ENCODE measurements around the gene TMEM244.
"Not testable (repeated sequence)": the region's sequence is repeated elsewhere in the genome, so short reads cannot be mapped to it uniquely, and the experiment has no call there.

TMEM244 gene

DNA sequence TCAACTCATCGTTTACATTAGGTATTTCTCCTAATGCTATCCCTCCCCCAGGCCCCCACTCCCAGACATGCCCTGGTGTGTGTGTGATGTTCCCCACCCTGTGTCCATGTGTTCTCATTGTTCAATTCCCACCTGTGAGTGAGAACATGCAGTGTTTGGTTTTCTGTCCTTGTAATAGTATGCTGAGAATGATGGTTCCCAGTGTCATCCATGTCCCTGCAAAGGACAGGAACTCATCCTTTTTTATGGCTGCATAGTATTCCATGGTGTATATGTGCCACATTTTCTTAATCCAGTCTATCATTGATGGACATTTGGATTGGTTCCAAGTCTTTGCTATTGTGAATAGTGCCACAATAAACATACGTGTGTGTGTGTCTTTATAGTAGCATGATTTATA is 54.0 kb downstream of the TMEM244 start:
- DNase-seq = not testable (repeated sequence)

DNA sequence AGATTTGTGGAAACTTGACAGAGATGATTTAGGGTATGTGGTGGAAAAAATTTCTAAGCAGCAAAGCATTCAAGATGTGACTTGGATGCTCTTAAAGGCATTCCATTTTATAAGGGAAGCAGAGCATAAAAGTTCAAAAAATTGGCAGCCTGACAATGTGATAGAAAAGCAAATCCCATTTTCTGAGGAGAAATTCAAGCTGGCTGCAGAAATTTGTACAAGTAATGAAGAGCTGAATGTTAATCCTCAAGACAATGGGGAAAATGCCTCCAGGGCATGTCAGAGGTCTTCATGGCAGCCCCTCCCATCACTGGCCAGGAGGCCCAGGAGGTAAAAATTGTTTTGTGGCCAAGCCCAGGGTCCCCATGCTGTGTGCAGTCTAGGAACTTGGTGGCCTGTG is 58.2 kb downstream of the TMEM244 start:
- not testable (repeated sequence) for DNase-seq

DNA sequence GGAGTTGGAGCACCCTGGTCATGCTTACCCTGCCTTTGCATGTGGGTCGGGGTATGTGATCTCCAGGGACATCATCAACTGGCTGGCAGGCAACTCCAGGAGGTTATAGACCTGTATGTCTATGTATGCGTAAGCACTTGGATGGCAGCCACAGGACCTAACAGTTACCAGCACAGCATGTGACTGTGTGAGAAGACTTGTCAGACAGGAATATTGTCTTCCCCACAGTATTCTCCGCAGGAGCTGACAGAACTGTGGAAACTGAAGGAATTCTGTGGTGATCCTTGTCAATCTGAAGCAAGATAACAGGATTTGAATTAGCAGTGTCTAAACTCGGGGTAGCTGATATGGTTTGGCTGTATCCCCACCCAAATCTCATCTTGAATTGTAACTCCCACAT is 59.2 kb downstream of the TMEM244 start:
- no peak for DNase-seq

DNA sequence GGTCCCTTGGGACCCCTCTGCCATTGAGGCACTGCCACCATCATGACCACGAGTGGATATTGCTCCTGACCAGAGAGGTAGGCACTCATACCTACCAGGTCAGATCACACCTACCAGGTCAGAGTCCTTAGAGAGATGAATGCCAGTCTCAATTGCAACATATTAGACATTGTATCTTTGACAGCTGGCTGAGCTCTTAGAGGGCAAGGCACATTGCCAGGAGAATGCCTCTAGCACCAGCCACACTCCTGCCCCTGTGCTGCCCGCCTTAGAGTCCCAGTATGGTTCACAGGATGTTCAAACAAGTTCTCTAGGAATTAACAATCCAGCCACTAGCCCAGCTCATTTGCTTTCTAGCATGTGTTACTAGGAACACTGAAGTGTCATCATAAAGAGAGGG is 65.9 kb downstream of the TMEM244 start:
- DNase-seq = no peak

DNA sequence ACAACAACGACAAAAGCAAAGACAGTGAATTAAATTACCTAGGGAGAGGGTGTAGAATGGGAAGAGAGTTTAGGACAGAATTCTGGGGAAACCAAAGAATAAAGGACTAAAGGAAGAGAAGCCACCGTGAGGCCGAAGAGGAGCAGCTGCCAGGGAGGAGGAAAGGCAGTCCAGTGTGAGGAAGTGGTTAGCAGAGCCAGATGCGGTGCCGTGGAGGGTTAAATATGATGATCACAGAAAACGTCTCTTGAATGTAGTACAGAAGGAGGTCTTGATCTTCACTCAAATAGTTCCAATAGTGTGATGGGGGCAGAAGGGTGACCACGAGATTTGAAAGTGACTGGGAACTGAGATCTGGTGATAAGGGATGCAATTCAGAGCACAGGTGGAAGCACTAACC is 67.7 kb downstream of the TMEM244 start:
- no peak for DNase-seq

DNA sequence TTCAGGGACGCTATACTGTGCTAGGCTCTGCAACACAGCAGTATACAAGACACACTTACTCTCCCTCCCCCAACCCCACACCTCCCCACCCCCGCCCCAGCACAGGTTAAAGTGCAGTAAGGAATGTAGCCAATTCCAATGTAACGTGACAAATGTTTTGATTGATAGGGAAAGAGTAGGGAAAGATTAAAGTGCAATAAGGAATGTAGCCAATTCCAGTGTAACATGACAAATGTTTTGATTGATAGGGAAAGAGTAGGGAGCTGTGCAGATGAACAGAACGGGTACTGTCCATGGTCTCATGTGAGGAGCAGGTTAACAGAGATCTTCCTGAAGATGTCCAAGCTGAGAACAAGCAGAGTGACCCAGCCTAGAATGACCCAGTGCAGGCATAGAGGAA is 69.1 kb downstream of the TMEM244 start:
- no peak for DNase-seq

DNA sequence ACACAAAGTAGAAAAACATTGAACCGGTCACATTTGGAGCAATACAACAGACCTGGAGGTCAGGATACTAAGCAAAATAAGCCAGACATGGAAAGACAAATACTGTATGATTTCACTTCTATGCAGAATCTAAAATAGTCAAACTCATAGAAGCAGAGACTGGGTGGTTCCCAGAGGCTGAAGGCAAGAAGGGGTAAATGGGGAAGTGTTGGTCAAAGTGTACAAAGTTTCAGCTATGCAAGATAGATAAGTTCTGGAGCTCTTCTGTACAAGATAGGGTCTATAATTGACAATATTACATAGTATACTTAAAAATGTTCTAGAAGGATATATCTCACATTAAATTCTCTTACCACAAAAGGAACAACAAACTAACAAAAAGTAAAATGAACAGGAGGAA is 70.3 kb downstream of the TMEM244 start:
- DNase-seq = no peak

DNA sequence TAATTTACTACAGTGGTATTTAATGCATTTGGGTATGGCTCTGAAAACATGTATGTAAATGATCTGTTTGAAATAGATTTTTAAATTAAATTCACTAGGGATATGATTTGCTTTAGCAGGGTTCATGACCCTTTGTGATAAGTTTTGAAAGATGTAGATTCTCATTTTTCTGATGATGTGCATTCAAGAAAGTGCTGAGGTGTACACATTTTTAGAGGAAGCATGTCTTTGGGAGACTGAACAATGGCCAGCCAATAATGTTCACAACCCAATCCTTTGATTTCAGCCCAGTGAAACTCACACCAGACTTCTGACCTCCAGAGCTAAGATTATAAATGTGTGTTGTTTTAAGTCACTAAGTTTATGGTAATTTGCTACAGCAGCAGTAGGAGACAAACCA is 71.1 kb downstream of the TMEM244 start:
- DNase-seq = no peak

DNA sequence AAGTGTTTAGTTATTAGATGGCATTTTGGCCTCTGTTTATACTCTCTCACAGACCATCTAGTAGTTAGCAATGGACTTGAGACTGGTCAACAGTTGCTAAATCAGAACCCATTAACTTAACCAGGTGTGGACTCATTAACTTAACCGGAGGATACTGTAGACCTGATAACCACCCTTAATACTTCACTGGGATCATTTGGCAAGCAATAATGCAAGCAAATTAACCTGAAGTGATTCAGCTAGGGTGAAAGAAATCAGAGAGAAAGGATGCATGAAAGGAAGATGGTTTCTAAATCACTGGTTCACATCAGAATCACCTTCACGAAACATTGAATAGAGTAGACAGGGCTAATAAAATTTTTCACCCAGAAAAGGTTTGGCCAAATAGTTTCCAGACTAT is 73.3 kb downstream of the TMEM244 start:
- no peak for DNase-seq

DNA sequence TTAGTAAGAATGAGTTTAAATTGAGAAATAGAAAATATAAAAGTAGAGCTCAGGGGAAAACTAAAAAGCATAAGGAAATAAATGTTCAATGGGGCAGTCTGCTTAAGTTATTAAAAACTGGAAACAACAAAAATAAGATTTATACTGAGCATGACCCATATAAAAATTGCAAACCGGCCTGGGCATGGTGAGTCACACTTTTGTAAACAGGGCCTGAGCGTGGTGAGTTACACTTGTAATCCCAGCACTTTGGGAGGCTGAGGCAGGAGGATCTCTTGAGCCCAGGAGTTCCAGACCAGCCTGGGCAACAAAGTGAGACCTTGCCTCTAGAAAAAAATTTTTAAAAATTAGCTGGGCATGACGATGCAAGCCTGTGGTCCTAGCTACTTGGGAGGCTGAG is 74.6 kb downstream of the TMEM244 start:
- no peak for DNase-seq

DNA sequence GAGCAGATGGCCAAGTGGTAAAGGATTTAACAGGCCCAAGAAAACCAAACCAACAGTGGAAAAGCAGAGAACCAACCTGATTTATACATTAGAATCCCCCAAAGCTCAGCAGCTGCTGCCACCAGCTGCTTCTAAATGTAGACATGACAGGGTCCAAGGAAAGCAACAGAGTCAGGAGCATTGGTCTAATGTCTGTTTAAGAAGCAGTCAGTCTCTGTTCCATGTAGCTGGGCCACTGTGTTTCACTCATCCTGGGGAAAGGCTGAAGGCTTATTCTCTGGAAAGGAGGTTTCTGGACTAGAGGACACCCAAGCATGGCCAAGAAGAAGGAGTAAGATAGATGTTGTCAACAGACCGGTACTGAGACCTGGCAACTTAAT is 75.4 kb downstream of the TMEM244 start:
- no peak for DNase-seq

DNA sequence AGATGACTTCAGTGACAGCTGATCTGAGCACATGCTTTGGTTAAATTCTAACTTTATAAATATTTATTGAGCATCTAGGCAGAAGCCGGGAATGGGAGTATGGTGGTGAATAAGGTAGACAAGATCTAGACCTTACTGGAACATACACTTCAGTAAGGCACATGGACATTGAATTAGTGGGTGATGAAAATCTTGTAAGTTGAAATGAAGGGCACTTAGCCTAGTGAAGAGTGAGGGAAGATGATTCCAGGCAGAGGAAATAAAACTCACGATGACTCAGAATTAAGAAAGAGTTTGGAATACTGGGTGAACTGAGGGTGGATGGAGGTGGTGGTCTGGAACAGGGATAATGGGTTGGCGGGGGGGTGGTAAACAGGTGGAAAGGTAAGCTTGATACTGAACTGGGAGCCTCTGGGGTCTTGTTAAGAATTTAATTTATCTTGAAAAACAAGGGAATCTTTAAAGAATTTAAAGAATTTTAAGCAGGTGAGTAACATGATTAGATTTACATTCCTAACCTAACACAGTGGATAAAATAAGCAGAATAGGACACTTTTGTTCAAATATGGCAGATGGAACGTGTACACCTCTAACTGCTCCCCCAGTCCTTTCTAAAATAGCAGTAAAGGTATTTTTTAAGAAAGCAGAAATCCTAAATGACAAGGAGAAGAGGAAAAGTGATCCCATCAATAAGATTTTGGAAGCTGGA is 75.9 kb downstream of the TMEM244 start:
- no peak for DNase-seq

Data from midbrain (tissue), 1 donor.